Activated T-cell treated with anti-CD3 and anti-CD28 coated beads, Interleukin-2, amount 50 U/mL, for 4 hours (primary cell): ENCODE results near the gene SLC4A7. TPM values are rescaled to one million over a fixed set of nuclear protein-coding genes. Genes with fewer than 3 reads are reported as not detected.

Source experiments
- ATAC-seq, 2 donors: fragments of 200-7000 bp; cut with Tn5 transposase; one replicate each; pipeline ENCODE4 v1.10.0; 2021
- DNase-seq: peaks from one replicate; pipeline ENCODE4 v3.0.0-alpha.2; 2020
- H3K27me3 Mint-ChIP-seq: one replicate; pipeline ENCODE4 v1.8.0; 2021; ENCODE audit warnings: low read depth, mixed read lengths
- H3K36me3 Mint-ChIP-seq: one replicate; pipeline ENCODE4 v1.8.0; 2022; ENCODE audit warnings: mixed read lengths; ENCODE audit not compliant: insufficient read depth
- H3K4me1 Mint-ChIP-seq: one replicate; pipeline ENCODE4 v1.8.0; 2021; ENCODE audit warnings: low read depth, mixed read lengths
- H3K4me3 Mint-ChIP-seq: one replicate; pipeline ENCODE4 v1.8.0; 2021; ENCODE audit warnings: mild to moderate bottlenecking, moderate library complexity, mixed read lengths
- H3K9me3 Mint-ChIP-seq: one replicate; pipeline ENCODE4 v1.8.0; 2021; ENCODE audit warnings: mixed read lengths
- total RNA-seq, 3 donors: library from RNA; stranded (reverse); gene quantifications; one replicate each; pipeline ENCODE4 v1.2.1, GENCODE V29; 2021

SLC4A7 gene
- total RNA-seq, 3 donors from 2014 or later = 31.0 to 35.4 (median 31.9) TPM

- Mint-ChIP-seq H3K27me3 (no peaks in the 10 kb centered on the region), H3K36me3 (no peaks in the 10 kb centered on the region), H3K4me3 (no peak overlapping the region), H3K4me1 (no peaks in the 10 kb centered on the region), H3K9me3 (no peaks in the 10 kb centered on the region)
- DNase-seq (no peak), ATAC-seq (no peak)
Observed at GRCh38 chr3:27504749-27505148, 20.6 kb upstream of the SLC4A7 start.

- Mint-ChIP-seq H3K4me1 (no peaks in the 10 kb centered on the region), H3K27me3 (no peaks in the 10 kb centered on the region), H3K9me3 (no peaks in the 10 kb centered on the region), H3K36me3 (no peaks in the 10 kb centered on the region), H3K4me3 (no peak overlapping the region)
- DNase-seq = no peak
- no peak for ATAC-seq
Observed at GRCh38 chr3:27503526-27503925, 19.3 kb upstream of the SLC4A7 start.

- no peak for ATAC-seq
- H3K9me3 Mint-ChIP-seq = no peaks in the 10 kb centered on the region
Observed at GRCh38 chr3:27501759-27502158, 17.6 kb upstream of the SLC4A7 start.

GRCh38 chr3:27500986-27501385, 16.8 kb upstream of the SLC4A7 start:
- ATAC-seq (no peak), DNase-seq (no peak)
- Mint-ChIP-seq H3K9me3 (no peaks in the 10 kb centered on the region), H3K27me3 (no peaks in the 10 kb centered on the region), H3K4me1 (no peaks in the 10 kb centered on the region), H3K36me3 (no peaks in the 10 kb centered on the region), H3K4me3 (no peak overlapping the region)

More at GRCh38 chr3:27501759-27502158, 17.6 kb upstream of the SLC4A7 start:
- no peak for DNase-seq
- Mint-ChIP-seq H3K4me1 (no peaks in the 10 kb centered on the region), H3K27me3 (no peaks in the 10 kb centered on the region), H3K36me3 (no peaks in the 10 kb centered on the region), H3K4me3 (no peak overlapping the region)

- Mint-ChIP-seq H3K4me1 (no peaks in the 10 kb centered on the region), H3K9me3 (no peaks in the 10 kb centered on the region), H3K4me3 (no peak overlapping the region), H3K27me3 (no peaks in the 10 kb centered on the region), H3K36me3 (no peaks in the 10 kb centered on the region)
- DNase-seq (no peak), ATAC-seq (no peak)
Observed at GRCh38 chr3:27500035-27500434, 15.9 kb upstream of the SLC4A7 start.

GRCh38 chr3:27494784-27495183, 10.6 kb upstream of the SLC4A7 start:
- no peak overlapping the region for H3K4me3 Mint-ChIP-seq
- no peak for ATAC-seq

GRCh38 chr3:27488821-27489220, 4.6 kb upstream of the SLC4A7 start:
- H3K4me3 Mint-ChIP-seq = no peak overlapping the region
- no peak for ATAC-seq
- H3K27me3 Mint-ChIP-seq = no peaks in the 10 kb centered on the region

More at GRCh38 chr3:27494784-27495183, 10.6 kb upstream of the SLC4A7 start:
- H3K9me3 Mint-ChIP-seq = no peaks in the 10 kb centered on the region
- no peaks in the 10 kb centered on the region for H3K36me3 Mint-ChIP-seq
- H3K27me3 Mint-ChIP-seq = no peaks in the 10 kb centered on the region
- H3K4me1 Mint-ChIP-seq = no peaks in the 10 kb centered on the region
- no peak for DNase-seq

GRCh38 chr3:27487383-27487782, 3.2 kb upstream of the SLC4A7 start:
- Mint-ChIP-seq H3K27me3 (no peaks in the 10 kb centered on the region), H3K4me3 (no peak overlapping the region)
- no peak for ATAC-seq

More at GRCh38 chr3:27488821-27489220, 4.6 kb upstream of the SLC4A7 start:
- no peaks in the 10 kb centered on the region for H3K9me3 Mint-ChIP-seq
- H3K4me1 Mint-ChIP-seq = no peaks in the 10 kb centered on the region
- no peaks in the 10 kb centered on the region for H3K36me3 Mint-ChIP-seq
- no peak for DNase-seq

GRCh38 chr3:27486336-27486735, 2.2 kb upstream of the SLC4A7 start:
- Mint-ChIP-seq H3K36me3 (peaks cover 5% of the 10 kb centered on the region), H3K4me3 (peak overlapping the region; percentile 40), H3K9me3 (no peaks in the 10 kb centered on the region), H3K4me1 (peaks cover 15% of the 10 kb centered on the region), H3K27me3 (no peaks in the 10 kb centered on the region)
- DNase-seq (no peak), ATAC-seq (no peak)

More at GRCh38 chr3:27487383-27487782, 3.2 kb upstream of the SLC4A7 start:
- H3K36me3 Mint-ChIP-seq = peaks cover 5% of the 10 kb centered on the region
- H3K4me1 Mint-ChIP-seq = peaks cover 6% of the 10 kb centered on the region
- DNase-seq = no peak
- H3K9me3 Mint-ChIP-seq = no peaks in the 10 kb centered on the region

- peaks cover 20% of the 10 kb centered on the region for H3K4me1 Mint-ChIP-seq
- no peaks in the 10 kb centered on the region for H3K9me3 Mint-ChIP-seq
- H3K4me3 Mint-ChIP-seq = peak overlapping the region; percentile 13
- no peaks in the 10 kb centered on the region for H3K27me3 Mint-ChIP-seq
- H3K36me3 Mint-ChIP-seq = peaks cover 5% of the 10 kb centered on the region
- ATAC-seq (no peak), DNase-seq (no peak)
Observed at GRCh38 chr3:27485866-27486265, 1.7 kb upstream of the SLC4A7 start.

- peak; percentile 17 for DNase-seq
- Mint-ChIP-seq H3K36me3 (peaks cover 5% of the 10 kb centered on the region), H3K4me1 (peaks cover 41% of the 10 kb centered on the region), H3K27me3 (no peaks in the 10 kb centered on the region), H3K4me3 (peak overlapping the region; percentile 100), H3K9me3 (no peaks in the 10 kb centered on the region)
- peak; percentile 17 to 20 for ATAC-seq
Observed at GRCh38 chr3:27483117-27484014, 818 bp downstream of the SLC4A7 start.

GRCh38 chr3:27479806-27480543, 4.2 kb downstream of the SLC4A7 start:
- DNase-seq (no peak), ATAC-seq (no peak)
- Mint-ChIP-seq H3K36me3 (peaks cover 14% of the 10 kb centered on the region), H3K9me3 (peaks cover 4% of the 10 kb centered on the region), H3K27me3 (no peaks in the 10 kb centered on the region), H3K4me3 (peak overlapping the region; percentile 46), H3K4me1 (peaks cover 66% of the 10 kb centered on the region)

- DNase-seq = no peak
- Mint-ChIP-seq H3K4me1 (peaks cover 53% of the 10 kb centered on the region), H3K36me3 (peaks cover 15% of the 10 kb centered on the region), H3K4me3 (no peak overlapping the region), H3K9me3 (peaks cover 4% of the 10 kb centered on the region), H3K27me3 (no peaks in the 10 kb centered on the region)
- no peak for ATAC-seq
Observed at GRCh38 chr3:27471923-27472550, 12.1 kb downstream of the SLC4A7 start.

GRCh38 chr3:27468283-27468886, 15.8 kb downstream of the SLC4A7 start:
- no peak for ATAC-seq
- peaks cover 8% of the 10 kb centered on the region for H3K36me3 Mint-ChIP-seq
- H3K4me1 Mint-ChIP-seq = peaks cover 28% of the 10 kb centered on the region

More at GRCh38 chr3:27468283-27468886, 15.8 kb downstream of the SLC4A7 start:
- Mint-ChIP-seq H3K27me3 (no peaks in the 10 kb centered on the region), H3K4me3 (no peak overlapping the region), H3K9me3 (no peaks in the 10 kb centered on the region)
- no peak for DNase-seq
